GM12872 (cell line): Measurements from ENCODE around the gene ASTN1.

Experiments used
- CTCF ChIP-seq: IDR thresholded peaks from 3 replicates; pipeline ENCODE4 v1.5.1; 2011; ENCODE audit warnings: low read depth, mild to moderate bottlenecking, low read length, moderate library complexity; ENCODE audit not compliant: insufficient read depth

The ASTN1 gene

DNA sequence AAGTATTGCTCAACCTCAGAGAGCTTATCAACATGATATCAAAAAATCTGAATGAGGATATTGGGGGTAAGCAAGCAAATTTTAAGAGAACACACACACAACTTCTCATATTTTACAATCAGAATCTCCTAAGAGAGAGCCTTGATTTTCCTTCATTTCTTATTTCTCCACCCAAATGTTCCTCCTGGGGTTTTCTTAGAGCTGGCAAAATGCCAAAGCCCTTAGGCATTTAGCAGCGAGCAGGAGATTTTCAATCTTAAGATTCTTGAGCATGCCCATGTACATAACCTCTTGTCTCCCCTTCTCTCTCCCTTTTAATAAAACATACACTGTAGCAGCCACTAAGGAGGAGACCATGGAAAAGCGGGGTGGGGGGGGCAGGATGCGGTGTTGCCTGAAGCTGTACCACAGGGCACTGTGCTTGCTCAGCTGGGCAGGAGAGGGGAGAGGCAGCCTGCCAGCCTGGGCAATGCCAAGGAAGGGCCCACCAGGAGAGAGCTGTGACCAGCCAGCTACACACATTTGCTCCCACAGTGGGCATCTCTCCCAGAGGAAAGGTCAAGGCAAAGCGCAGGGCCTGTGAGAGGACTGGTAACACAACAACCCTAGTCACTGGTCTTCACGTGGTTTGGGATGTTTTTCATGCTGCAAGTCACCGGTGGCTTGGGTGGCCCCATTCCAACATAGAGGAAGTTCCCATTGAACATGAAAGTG is 10.6 kb upstream of the ASTN1 start:
- TF ChIP-seq CTCF = no peak

GRCh38 chr1:177173976-177174375 is 9.5 kb upstream of the ASTN1 start:
- TF ChIP-seq CTCF = no peak

GRCh38 chr1:177172866-177173265 is 8.4 kb upstream of the ASTN1 start:
- TF ChIP-seq CTCF = no peak

DNA sequence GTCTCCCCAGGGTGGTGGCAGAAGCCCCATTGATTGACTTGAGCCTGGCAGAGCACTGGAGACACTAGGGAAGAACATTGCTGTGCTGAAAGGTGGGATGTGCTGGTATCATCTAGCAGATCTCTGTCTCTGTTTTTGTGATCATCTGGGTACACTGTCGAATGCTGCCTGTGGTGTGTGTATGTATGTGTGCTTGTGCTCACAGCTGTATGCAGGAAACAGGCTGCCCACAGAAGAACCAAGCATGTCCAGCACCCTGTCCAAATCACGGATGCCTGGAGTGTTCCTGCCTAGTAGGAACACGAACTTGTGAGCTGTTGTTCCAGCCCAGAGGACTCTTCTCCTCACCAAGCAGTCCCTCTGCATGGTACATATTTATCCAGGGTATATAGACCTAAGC is 7.8 kb upstream of the ASTN1 start:
- no peak for TF ChIP-seq CTCF

GRCh38 chr1:177171536-177172123 is 7.1 kb upstream of the ASTN1 start:
- no peak for TF ChIP-seq CTCF

DNA sequence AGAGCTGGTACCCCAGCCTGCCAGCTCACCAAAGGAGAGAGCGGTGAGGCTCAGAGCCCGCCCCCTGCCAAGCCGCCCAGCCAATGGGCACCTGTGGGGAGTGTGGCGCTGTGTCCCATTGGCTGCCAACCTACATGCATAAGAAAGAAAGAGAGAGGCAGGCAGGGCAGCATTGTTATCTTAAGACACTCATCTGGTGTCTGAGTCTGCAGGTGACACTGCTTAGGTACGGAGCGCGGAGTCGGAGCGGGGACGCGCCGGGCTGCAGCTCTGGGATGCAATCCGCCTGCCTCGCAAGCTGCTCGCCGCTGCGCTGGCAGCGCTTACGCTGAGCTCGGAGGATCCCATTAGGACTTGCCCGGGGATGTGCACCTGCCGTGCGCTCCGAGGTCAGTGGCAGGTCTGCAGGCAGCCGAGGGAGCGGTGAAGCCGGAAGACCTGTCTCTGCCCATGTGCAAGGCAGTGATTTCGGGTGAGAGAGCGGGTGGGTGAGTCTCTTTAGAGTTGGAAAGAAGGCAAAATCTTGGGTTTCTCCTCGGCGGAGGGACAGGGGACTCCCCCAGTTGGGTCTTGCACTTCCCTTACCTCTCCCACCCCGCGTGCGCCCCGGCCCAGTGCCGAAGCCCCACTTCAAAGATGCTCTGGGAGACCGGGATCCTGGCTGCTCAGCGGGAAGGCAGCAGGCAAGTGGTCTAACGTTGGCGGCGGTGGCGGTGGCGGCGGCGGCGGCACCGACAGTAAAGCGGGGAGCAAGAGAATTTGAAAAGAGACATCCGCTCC is 6.4 kb upstream of the ASTN1 start, which contains the start of gene BRINP2:
BRINP2 (plus strand) TSS at position 203 of the 780 bp plus-strand sequence. CDS start 58,919 bp downstream, outside the sequence.
- no peak for TF ChIP-seq CTCF

DNA sequence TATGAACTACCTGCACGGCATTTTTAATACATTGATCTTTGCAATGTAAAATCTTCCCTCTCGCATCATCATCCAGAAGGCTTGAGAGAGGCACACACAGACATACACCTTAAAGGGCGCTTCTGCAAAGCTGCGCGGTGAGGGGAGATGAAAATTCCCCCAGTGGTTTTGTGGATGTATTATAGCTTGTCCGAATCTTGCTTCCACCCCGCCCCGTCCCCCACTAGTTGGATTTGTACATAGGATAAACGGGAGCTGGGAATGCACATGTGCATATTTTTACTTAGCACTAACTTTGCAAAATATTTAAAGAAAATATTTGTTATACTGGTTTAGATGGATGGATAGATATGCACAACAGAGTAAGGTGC is 542 bp upstream of the ASTN1 start:
- no peak for TF ChIP-seq CTCF
